Mucosa of rectum (tissue), 2 donors: ENCODE results near the gene MLH1.

Source experiments
- H3K27ac ChIP-seq, 2 donors: one replicate each; pipeline ENCODE4 v1.7.0; 2013; ENCODE audit warnings: inconsistent platforms in 2 of 2, low read depth in 2 of 2, low read length in 2 of 2
- H3K27me3 ChIP-seq, 2 donors: one replicate each; pipeline ENCODE4 v1.7.0; 2013; ENCODE audit warnings: low read length in 2 of 2; ENCODE audit not compliant: control insufficient read depth in 2 of 2, insufficient read depth in 2 of 2
- H3K36me3 ChIP-seq, 2 donors: one replicate each; pipeline ENCODE4 v1.7.0; 2013; ENCODE audit warnings: low read length in 2 of 2; ENCODE audit not compliant: control insufficient read depth in 2 of 2, insufficient read depth in 2 of 2
- H3K4me1 ChIP-seq, 2 donors: one replicate each; pipeline ENCODE4 v1.7.0; 2013; ENCODE audit warnings: low read length in 2 of 2, mild to moderate bottlenecking in 1 of 2; ENCODE audit not compliant: control insufficient read depth in 2 of 2, insufficient read depth in 2 of 2
- H3K4me3 ChIP-seq, 2 donors: one replicate each; pipeline ENCODE4 v1.7.0; 2013; ENCODE audit warnings: low read length in 2 of 2
- H3K9ac ChIP-seq, 2 donors: one replicate each; pipeline ENCODE4 v1.7.0; 2013; ENCODE audit warnings: low read length in 2 of 2, low read depth in 1 of 2, mild to moderate bottlenecking in 1 of 2
- H3K9me3 ChIP-seq, 2 donors: one replicate each; pipeline ENCODE4 v1.7.0; 2013; ENCODE audit warnings: low read length in 2 of 2; ENCODE audit not compliant: control insufficient read depth in 2 of 2
- donor health status: healthy.
- donor health status: Normal muscosa, but diverticular disease.

MLH1 gene

GRCh38 chr3:37075955-37076354 lies 82.6 kb downstream of the MLH1 start:
- Histone ChIP-seq H3K27me3 (no peaks in the 10 kb centered on the region), H3K9ac (no peak overlapping the region), H3K4me3 (no peak overlapping the region), H3K9me3 (no peaks in the 10 kb centered on the region), H3K4me1 (peaks cover 0 to 3% of the 10 kb centered on the region in 2 donors), H3K27ac (no peak overlapping the region), H3K36me3 (peaks cover 31% of the 10 kb centered on the region in 2 donors)

GRCh38 chr3:37082317-37082716 lies 89.0 kb downstream of the MLH1 start:
- no peak overlapping the region for H3K4me3 ChIP-seq

GRCh38 chr3:37086918-37087317 lies 93.6 kb downstream of the MLH1 start:
- H3K4me3 ChIP-seq, result no peak overlapping the region
- H3K36me3 ChIP-seq, result peaks cover 21 to 50% of the 10 kb centered on the region in 2 donors
- no peaks in the 10 kb centered on the region for H3K4me1 ChIP-seq
- H3K9ac ChIP-seq, result no peak overlapping the region
- no peak overlapping the region for H3K27ac ChIP-seq
- H3K27me3 ChIP-seq, result no peaks in the 10 kb centered on the region
- H3K9me3 ChIP-seq, result no peaks in the 10 kb centered on the region

More at GRCh38 chr3:37082317-37082716, 89.0 kb downstream of the MLH1 start:
- Histone ChIP-seq H3K9ac (no peak overlapping the region), H3K9me3 (no peaks in the 10 kb centered on the region), H3K4me1 (no peaks in the 10 kb centered on the region), H3K36me3 (peaks cover 15 to 37% of the 10 kb centered on the region in 2 donors), H3K27me3 (no peaks in the 10 kb centered on the region), H3K27ac (no peak overlapping the region)

- no peaks in the 10 kb centered on the region for H3K4me1 ChIP-seq
- no peaks in the 10 kb centered on the region for H3K27me3 ChIP-seq
- H3K9me3 ChIP-seq, result no peaks in the 10 kb centered on the region
- no peak overlapping the region for H3K9ac ChIP-seq
- H3K27ac ChIP-seq, result no peak overlapping the region
- no peak overlapping the region for H3K4me3 ChIP-seq
- H3K36me3 ChIP-seq, result peaks cover 28 to 43% of the 10 kb centered on the region in 2 donors
These were observed 94.6 kb downstream of the MLH1 start for GRCh38 chr3:37087870-37088269.

- Histone ChIP-seq H3K4me3 (no peak overlapping the region), H3K9me3 (no peaks in the 10 kb centered on the region), H3K4me1 (no peaks in the 10 kb centered on the region), H3K27me3 (no peaks in the 10 kb centered on the region), H3K9ac (no peak overlapping the region), H3K36me3 (peaks cover 37 to 40% of the 10 kb centered on the region in 2 donors), H3K27ac (no peak overlapping the region)
These were observed 99.2 kb downstream of the MLH1 start for GRCh38 chr3:37092484-37092883.

- Histone ChIP-seq H3K9me3 (no peaks in the 10 kb centered on the region), H3K27me3 (no peaks in the 10 kb centered on the region), H3K9ac (no peak overlapping the region), H3K27ac (no peak overlapping the region), H3K4me1 (no peaks in the 10 kb centered on the region), H3K36me3 (peaks cover 30 to 37% of the 10 kb centered on the region in 2 donors), H3K4me3 (no peak overlapping the region)
These were observed 100.2 kb downstream of the MLH1 start for GRCh38 chr3:37093481-37093880.

GRCh38 chr3:37094636-37095035 lies 101.3 kb downstream of the MLH1 start:
- no peak overlapping the region for H3K4me3 ChIP-seq
- H3K36me3 ChIP-seq, result peaks cover 23 to 35% of the 10 kb centered on the region in 2 donors
- H3K9me3 ChIP-seq, result no peaks in the 10 kb centered on the region
- no peaks in the 10 kb centered on the region for H3K4me1 ChIP-seq
- H3K27me3 ChIP-seq, result no peaks in the 10 kb centered on the region
- H3K27ac ChIP-seq, result no peak overlapping the region
- H3K9ac ChIP-seq, result no peak overlapping the region

GRCh38 chr3:37096288-37096687 lies 103.0 kb downstream of the MLH1 start:
- Histone ChIP-seq H3K4me3 (no peak overlapping the region), H3K27ac (no peak overlapping the region), H3K27me3 (no peaks in the 10 kb centered on the region), H3K9me3 (no peaks in the 10 kb centered on the region), H3K36me3 (peaks cover 12 to 26% of the 10 kb centered on the region in 2 donors), H3K9ac (no peak overlapping the region), H3K4me1 (no peaks in the 10 kb centered on the region)

GRCh38 chr3:37096975-37097374 lies 103.7 kb downstream of the MLH1 start:
- Histone ChIP-seq H3K27ac (no peak overlapping the region), H3K36me3 (peaks cover 10 to 23% of the 10 kb centered on the region in 2 donors)

GRCh38 chr3:37097776-37098175 lies 104.5 kb downstream of the MLH1 start:
- no peaks in the 10 kb centered on the region for H3K4me1 ChIP-seq
- H3K9me3 ChIP-seq, result no peaks in the 10 kb centered on the region
- peaks cover 10 to 19% of the 10 kb centered on the region in 2 donors for H3K36me3 ChIP-seq
- no peak overlapping the region for H3K4me3 ChIP-seq
- no peaks in the 10 kb centered on the region for H3K27me3 ChIP-seq
- no peak overlapping the region for H3K9ac ChIP-seq
- H3K27ac ChIP-seq, result no peak overlapping the region

More at GRCh38 chr3:37096975-37097374, 103.7 kb downstream of the MLH1 start:
- H3K27me3 ChIP-seq, result no peaks in the 10 kb centered on the region
- no peaks in the 10 kb centered on the region for H3K9me3 ChIP-seq
- no peak overlapping the region for H3K9ac ChIP-seq
- no peak overlapping the region for H3K4me3 ChIP-seq
- no peaks in the 10 kb centered on the region for H3K4me1 ChIP-seq

GRCh38 chr3:37098884-37099283 lies 105.6 kb downstream of the MLH1 start:
- Histone ChIP-seq H3K4me3 (no peak overlapping the region), H3K4me1 (peaks cover 0 to 4% of the 10 kb centered on the region in 2 donors), H3K27me3 (no peaks in the 10 kb centered on the region), H3K9ac (no peak overlapping the region), H3K27ac (no peak overlapping the region), H3K36me3 (peaks cover 5 to 9% of the 10 kb centered on the region in 2 donors), H3K9me3 (no peaks in the 10 kb centered on the region)
